Upper lobe of left lung (tissue), 6 donors: Measurements from ENCODE around the gene SDK1. TPM values are rescaled to one million over a fixed set of nuclear protein-coding genes. Genes with fewer than 3 reads are reported as not detected.

Source experiments
- ATAC-seq, 2 donors: fragments of 200-7000 bp; cut with Tn5 transposase; one replicate each; pipeline ENCODE4 v1.9.1; 2022; ENCODE audit warnings: mild to moderate bottlenecking in 2 of 2, moderate library complexity in 2 of 2; ENCODE audit not compliant: low FRiP score in 2 of 2
- DNase-seq, 2 donors: peaks; one replicate each; pipeline ENCODE4 v3.0.0-alpha.2; 2019 to 2020
- H3K27ac ChIP-seq, 4 donors: fragments of 200-600 bp; sonication (generic); one replicate each; pipeline ENCODE4 v1.5.1; 2016 to 2019
- H3K27me3 ChIP-seq, 4 donors: fragments of 200-600 bp; sonication (generic); one replicate each; pipeline ENCODE4 v1.5.1; 2017 to 2019
- H3K36me3 ChIP-seq, 4 donors: fragments of 200-600 bp; sonication (generic); one replicate each; pipeline ENCODE4 v1.5.1; 2016 to 2019
- H3K4me1 ChIP-seq, 4 donors: fragments of 200-600 bp; sonication (generic); one replicate each; pipeline ENCODE4 v1.5.1; 2018 to 2019
- H3K4me3 ChIP-seq, 4 donors: fragments of 200-600 bp; sonication (generic); one replicate each; pipeline ENCODE4 v1.5.1; 2017 to 2019; ENCODE audit warnings: mild to moderate bottlenecking in 2 of 4, moderate library complexity in 1 of 4
- H3K9me3 ChIP-seq, 4 donors: fragments of 200-600 bp; sonication (generic); one replicate each; pipeline ENCODE4 v1.5.1; 2018 to 2019
- CTCF ChIP-seq, 6 experiments: fragments of 450-650 bp in 4 of 6; fragments of 200-600 bp in 2 of 6; sonication (generic) in 2 of 6; IDR thresholded peaks; one replicate each; pipeline ENCODE4 v1.5.1; 2016 to 2019; ENCODE audit warnings: antibody characterized with exemption in 6 of 6
- EP300 ChIP-seq, 4 donors: sonication (generic); formaldehyde crosslinking; IDR thresholded peaks; one replicate each; pipeline ENCODE4 v1.5.1; 2017; ENCODE audit warnings: antibody characterized with exemption in 4 of 4, control low read depth in 2 of 4
- POLR2A ChIP-seq, 4 donors: fragments of 450-650 bp; IDR thresholded peaks; one replicate each; pipeline ENCODE4 v1.5.1; 2016 to 2017; ENCODE audit warnings: antibody characterized with exemption in 4 of 4, mild to moderate bottlenecking in 2 of 4
- POLR2AphosphoS5 ChIP-seq, 2 donors: sonication (generic); formaldehyde crosslinking; IDR thresholded peaks; one replicate each; pipeline ENCODE4 v1.5.1; 2017; ENCODE audit warnings: antibody characterized with exemption in 2 of 2
- WGBS, 2 donors: methylation state at CpG; one replicate each; pipeline ENCODE4 v1.1.5; 2017 to 2018; 5-methylcytosine and 5-hydroxymethylcytosine counted together
- total RNA-seq, 6 donors: library from RNA; depleted of rRNA in 4 of 6; stranded (reverse); fragments of >200 nt in 4 of 6; gene quantifications; one replicate each; pipeline versions ENCODE4 v1.1.0 to v1.2.1, GENCODE V29; 2016 to 2021
- donor health status: DM: no; HTN: no; CAD: no; lungs with moderate emphysema.
- donor health status: DM: no; HTN: yes; CAD: no; lungs with severe emphysema.

SDK1 gene
- total RNA-seq, 6 donors from 2014 or later: 9.3 to 90.1 (median 11.8) TPM

DNA sequence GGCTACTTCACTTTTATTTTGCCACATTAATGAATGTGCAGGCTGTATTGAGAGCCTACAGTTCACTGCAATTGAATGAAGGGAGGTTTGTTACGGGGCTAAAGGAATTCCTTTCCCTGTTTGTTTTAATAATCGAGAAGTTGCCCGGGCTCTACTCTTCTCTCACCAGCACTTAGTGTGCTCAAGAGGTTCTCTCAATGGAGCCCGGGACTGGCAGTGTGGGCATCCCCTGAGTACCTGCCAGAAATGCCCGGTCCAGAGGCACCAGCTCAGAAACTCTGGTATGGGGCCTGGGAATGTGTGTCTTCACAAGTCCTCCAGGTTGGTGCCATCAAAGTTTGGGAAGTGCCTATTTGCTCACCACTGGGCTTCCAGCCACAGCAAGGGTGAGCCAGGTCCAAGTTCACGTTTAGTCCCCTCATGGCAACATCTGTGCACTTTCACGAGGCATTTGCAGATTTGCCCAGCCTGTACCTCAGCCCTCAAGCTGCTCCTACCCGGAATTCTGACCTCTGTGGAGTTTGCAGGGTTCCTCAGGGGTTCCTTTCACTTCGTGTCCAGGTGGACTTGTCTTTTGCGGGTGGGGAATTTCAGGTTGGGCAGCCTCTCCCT is 622.4 kb downstream of the SDK1 start:
- DNase-seq: peak in 1 of 2 donors; percentile 38
- WGBS, 2 donors: 73 to 83% methylated on average over 9 to 10 of the region's 10 CpGs
- H3K36me3 ChIP-seq: no peaks in the 10 kb centered on the region
- H3K27ac ChIP-seq: no peak overlapping the region
- no peaks in the 10 kb centered on the region for H3K27me3 ChIP-seq
- H3K4me1 ChIP-seq: peaks cover 0 to 11% (median 2%) of the 10 kb centered on the region in 4 donors
- no peak for TF ChIP-seq POLR2AphosphoS5 (IDR thresholded peaks at IDR 0.05)
- no peak for TF ChIP-seq POLR2A (IDR thresholded peaks at IDR 0.05)
- TF ChIP-seq CTCF (IDR thresholded peaks at IDR 0.05): no peak
- TF ChIP-seq EP300 (IDR thresholded peaks at IDR 0.05): no peak
- no peaks in the 10 kb centered on the region for H3K9me3 ChIP-seq
- H3K4me3 ChIP-seq: no peak overlapping the region
- peak; percentile 33 to 72 for ATAC-seq

- Histone ChIP-seq H3K27me3 (no peaks in the 10 kb centered on the region), H3K9me3 (no peaks in the 10 kb centered on the region), H3K4me3 (no peak overlapping the region), H3K4me1 (peaks cover 0 to 11% (median 2%) of the 10 kb centered on the region in 4 donors), H3K27ac (no peak overlapping the region), H3K36me3 (no peaks in the 10 kb centered on the region)
- TF ChIP-seq POLR2A (IDR thresholded peaks at IDR 0.05) (no peak), POLR2AphosphoS5 (IDR thresholded peaks at IDR 0.05) (no peak), EP300 (IDR thresholded peaks at IDR 0.05) (no peak), CTCF (IDR thresholded peaks at IDR 0.05) (no peak)
- 83 to 84% methylated on average over 14 of the region's 14 CpGs for WGBS, 2 donors
- no peak for ATAC-seq
- no peak for DNase-seq
Measured at GRCh38 chr7:3924277-3924676, 623.2 kb downstream of the SDK1 start.

- Histone ChIP-seq H3K4me3 (no peak overlapping the region), H3K4me1 (peaks cover 0 to 10% (median under 1%) of the 10 kb centered on the region in 4 donors), H3K27ac (no peak overlapping the region), H3K36me3 (no peaks in the 10 kb centered on the region), H3K27me3 (no peaks in the 10 kb centered on the region), H3K9me3 (no peaks in the 10 kb centered on the region)
- TF ChIP-seq CTCF (IDR thresholded peaks at IDR 0.05) (no peak), POLR2A (IDR thresholded peaks at IDR 0.05) (no peak), POLR2AphosphoS5 (IDR thresholded peaks at IDR 0.05) (no peak), EP300 (IDR thresholded peaks at IDR 0.05) (no peak)
- ATAC-seq: no peak
- DNase-seq: no peak
- WGBS, 2 donors: 78 to 84% methylated on average over 7 of the region's 7 CpGs
Measured at GRCh38 chr7:3927446-3928110, 626.5 kb downstream of the SDK1 start.

GRCh38 chr7:3928727-3929515 is 627.9 kb downstream of the SDK1 start:
- 68 to 79% methylated on average over 14 of the region's 14 CpGs for WGBS, 2 donors
- no peak for DNase-seq
- Histone ChIP-seq H3K36me3 (no peaks in the 10 kb centered on the region), H3K4me3 (no peak overlapping the region), H3K9me3 (no peaks in the 10 kb centered on the region), H3K4me1 (no peaks in the 10 kb centered on the region), H3K27me3 (no peaks in the 10 kb centered on the region), H3K27ac (no peak overlapping the region)
- no peak for ATAC-seq
- TF ChIP-seq EP300 (IDR thresholded peaks at IDR 0.05) (no peak), CTCF (IDR thresholded peaks at IDR 0.05) (no peak), POLR2A (IDR thresholded peaks at IDR 0.05) (no peak)
